Measurements from ENCODE around the gene MRPL16. TPM values are rescaled to one million over a fixed set of nuclear protein-coding genes. Genes with fewer than 3 reads are reported as not detected.

Gene MRPL16
- total RNA-seq, 2 donors from 2014 or later = 52.8 to 58.4 TPM

DNA sequence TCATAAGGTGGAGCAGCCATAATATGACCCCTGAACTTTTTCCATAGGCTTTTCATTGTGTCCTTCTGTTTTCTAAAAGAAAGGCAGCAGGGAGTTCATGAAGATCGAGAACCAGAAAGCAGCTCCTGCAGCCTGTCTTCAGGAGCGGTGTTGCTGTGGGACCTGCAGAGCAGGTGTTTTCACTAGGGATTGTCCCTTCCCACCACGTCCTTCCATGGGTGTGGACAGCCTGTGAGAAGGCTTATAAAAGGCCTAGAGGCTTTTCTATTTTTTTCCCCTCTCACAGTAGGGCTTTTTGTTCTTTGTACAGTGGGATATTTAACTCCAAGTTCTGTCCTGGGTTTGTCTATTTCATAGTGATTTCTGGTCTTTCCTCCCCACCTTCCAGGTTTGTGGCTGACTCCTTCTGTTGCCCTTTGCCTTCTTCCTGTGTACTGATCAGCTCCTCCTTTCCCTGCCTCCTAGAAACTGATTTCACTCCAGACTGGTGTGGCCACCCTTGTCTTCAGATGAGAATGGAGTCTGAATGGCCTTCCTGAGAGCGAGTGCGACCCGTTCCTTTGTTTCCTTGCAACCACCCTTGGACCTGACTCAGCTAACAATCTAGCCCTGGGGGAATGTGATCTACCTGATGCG is 10.1 kb downstream of the MRPL16 start:
- TF ChIP-seq, protein P1, sequence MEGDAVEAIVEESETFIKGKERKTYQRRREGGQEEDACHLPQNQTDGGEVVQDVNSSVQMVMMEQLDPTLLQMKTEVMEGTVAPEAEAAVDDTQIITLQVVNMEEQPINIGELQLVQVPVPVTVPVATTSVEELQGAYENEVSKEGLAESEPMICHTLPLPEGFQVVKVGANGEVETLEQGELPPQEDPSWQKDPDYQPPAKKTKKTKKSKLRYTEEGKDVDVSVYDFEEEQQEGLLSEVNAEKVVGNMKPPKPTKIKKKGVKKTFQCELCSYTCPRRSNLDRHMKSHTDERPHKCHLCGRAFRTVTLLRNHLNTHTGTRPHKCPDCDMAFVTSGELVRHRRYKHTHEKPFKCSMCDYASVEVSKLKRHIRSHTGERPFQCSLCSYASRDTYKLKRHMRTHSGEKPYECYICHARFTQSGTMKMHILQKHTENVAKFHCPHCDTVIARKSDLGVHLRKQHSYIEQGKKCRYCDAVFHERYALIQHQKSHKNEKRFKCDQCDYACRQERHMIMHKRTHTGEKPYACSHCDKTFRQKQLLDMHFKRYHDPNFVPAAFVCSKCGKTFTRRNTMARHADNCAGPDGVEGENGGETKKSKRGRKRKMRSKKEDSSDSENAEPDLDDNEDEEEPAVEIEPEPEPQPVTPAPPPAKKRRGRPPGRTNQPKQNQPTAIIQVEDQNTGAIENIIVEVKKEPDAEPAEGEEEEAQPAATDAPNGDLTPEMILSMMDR (conservative IDR thresholded peaks at IDR 0.05) = no peak
- no peaks in the 10 kb centered on the region for H3K9me3 Mint-ChIP-seq
- Histone ChIP-seq H3K36me3 (ENCODE audit: control insufficient read depth, insufficient read depth, low read length) (peaks cover 69% of the 10 kb centered on the region), H3K9me3 (ENCODE audit: control insufficient read depth, low read length) (no peaks in the 10 kb centered on the region), H3K9ac (ENCODE audit: extremely low read depth, low read length, poor library complexity, severe bottlenecking) (no peak overlapping the region), H3K27me3 (ENCODE audit: control insufficient read depth, insufficient read depth, low read length, poor library complexity, severe bottlenecking) (no peaks in the 10 kb centered on the region), H3K4me1 (ENCODE audit: control insufficient read depth, insufficient read depth, low read length) (peaks cover 19% of the 10 kb centered on the region), H3K4me3 (ENCODE audit: low read length) (no peak overlapping the region), H3K27ac (ENCODE audit: low read depth, low read length) (no peak overlapping the region)
- no peak overlapping the region for H3K4me3 Mint-ChIP-seq
- H3K4me1 Mint-ChIP-seq = peaks cover 32% of the 10 kb centered on the region
- peaks cover 57% of the 10 kb centered on the region for H3K36me3 Mint-ChIP-seq (ENCODE audit: low read depth)
- no peak for DNase-seq
- H3K27me3 Mint-ChIP-seq (ENCODE audit: insufficient read depth) = no peaks in the 10 kb centered on the region
- 93 to 96% methylated on average over 6 to 7 of the region's 7 CpGs for WGBS, 2 experiments (ENCODE audit: insufficient coverage in 1 of 2, insufficient read length in 1 of 2)
- peak overlapping the region; percentile 64 for H3K27ac Mint-ChIP-seq

DNA sequence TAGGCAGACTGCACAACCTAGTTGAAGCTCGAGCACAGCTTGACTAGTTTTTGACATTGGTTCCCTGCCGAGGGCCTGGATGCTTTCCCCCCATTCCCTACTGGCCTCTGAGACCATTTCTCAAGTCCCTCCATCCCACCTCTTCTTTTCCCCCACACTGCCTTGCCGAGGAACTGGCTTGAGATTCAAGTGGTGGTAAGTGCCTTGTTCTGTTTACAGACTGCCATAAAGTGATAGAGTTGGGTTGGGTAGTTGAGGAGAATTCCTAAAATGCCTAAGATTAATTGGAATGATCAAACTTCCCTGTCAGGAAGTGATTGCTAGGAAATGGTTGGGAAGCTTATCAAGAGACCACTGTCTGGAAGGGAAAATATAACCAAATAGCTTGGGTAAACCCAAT is 16.2 kb downstream of the MRPL16 start:
- Mint-ChIP-seq H3K4me1 (peaks cover 10% of the 10 kb centered on the region), H3K9me3 (no peaks in the 10 kb centered on the region), H3K27me3 (ENCODE audit: insufficient read depth) (no peaks in the 10 kb centered on the region), H3K4me3 (no peak overlapping the region), H3K27ac (no peak overlapping the region), H3K36me3 (ENCODE audit: low read depth) (peaks cover 82% of the 10 kb centered on the region)
- Histone ChIP-seq H3K4me1 (ENCODE audit: control insufficient read depth, insufficient read depth, low read length) (no peaks in the 10 kb centered on the region), H3K27me3 (ENCODE audit: control insufficient read depth, insufficient read depth, low read length, poor library complexity, severe bottlenecking) (no peaks in the 10 kb centered on the region), H3K4me3 (ENCODE audit: low read length) (no peak overlapping the region), H3K9ac (ENCODE audit: extremely low read depth, low read length, poor library complexity, severe bottlenecking) (no peak overlapping the region), H3K27ac (ENCODE audit: low read depth, low read length) (no peak overlapping the region), H3K36me3 (ENCODE audit: control insufficient read depth, insufficient read depth, low read length) (peaks cover 90% of the 10 kb centered on the region), H3K9me3 (ENCODE audit: control insufficient read depth, low read length) (no peaks in the 10 kb centered on the region)
- WGBS, 2 experiments (ENCODE audit: insufficient coverage in 1 of 2, insufficient read length in 1 of 2) = 88% methylated on average over 3 of the region's 3 CpGs; no CpG with 5 or more reads in 1 of the 2 experiments
- no peak for DNase-seq
- TF ChIP-seq, protein P1 (conservative IDR thresholded peaks at IDR 0.05) = no peak

DNA sequence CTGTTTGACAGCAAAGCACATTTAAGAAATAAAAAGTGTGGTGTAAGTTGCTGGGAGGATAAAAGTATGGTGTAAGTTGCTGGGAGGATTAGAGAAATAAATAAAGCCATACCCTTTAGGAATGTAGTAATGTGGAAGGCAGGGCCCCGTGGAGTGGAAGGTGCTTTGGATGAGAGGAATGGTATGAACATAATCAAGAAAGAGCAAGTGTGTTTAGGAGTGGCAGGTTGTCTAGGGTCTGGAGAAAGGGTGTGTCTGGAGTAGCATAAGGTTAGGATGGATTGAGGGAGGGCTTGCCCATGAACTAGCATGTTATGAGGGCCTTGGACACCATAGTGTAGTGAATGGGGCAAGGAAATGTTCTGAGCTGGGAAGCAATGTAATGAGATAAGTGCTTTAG is 18.1 kb downstream of the MRPL16 start:
- DNase-seq = no peak
- H3K4me1 ChIP-seq (ENCODE audit: control insufficient read depth, insufficient read depth, low read length) = no peaks in the 10 kb centered on the region
- H3K36me3 ChIP-seq (ENCODE audit: control insufficient read depth, insufficient read depth, low read length) = peaks cover 97% of the 10 kb centered on the region
- Mint-ChIP-seq H3K4me1 (peaks cover 10% of the 10 kb centered on the region), H3K27me3 (ENCODE audit: insufficient read depth) (no peaks in the 10 kb centered on the region), H3K4me3 (no peak overlapping the region), H3K9me3 (no peaks in the 10 kb centered on the region), H3K36me3 (ENCODE audit: low read depth) (peaks cover 96% of the 10 kb centered on the region), H3K27ac (no peak overlapping the region)
- 90 to 100% methylated on average over 1 of the region's 1 CpG for WGBS, 2 experiments (ENCODE audit: insufficient coverage in 1 of 2, insufficient read length in 1 of 2)
- no peaks in the 10 kb centered on the region for H3K27me3 ChIP-seq (ENCODE audit: control insufficient read depth, insufficient read depth, low read length, poor library complexity, severe bottlenecking)
- TF ChIP-seq, protein P1 (conservative IDR thresholded peaks at IDR 0.05) = no peak
- H3K4me3 ChIP-seq (ENCODE audit: low read length) = no peak overlapping the region
- H3K9ac ChIP-seq (ENCODE audit: extremely low read depth, low read length, poor library complexity, severe bottlenecking) = no peak overlapping the region
- no peaks in the 10 kb centered on the region for H3K9me3 ChIP-seq (ENCODE audit: control insufficient read depth, low read length)
- no peak overlapping the region for H3K27ac ChIP-seq (ENCODE audit: low read depth, low read length)
